ENCODE measurements around the gene RAX2. TPM values are rescaled to one million over a fixed set of nuclear protein-coding genes. Genes with fewer than 3 reads are reported as not detected.

Gene RAX2
- total and polyA plus RNA-seq, 9 of the 15 experiments (the other 6 are each of a cell fraction or from before 2014, with no cell fraction given): not detected

DNA sequence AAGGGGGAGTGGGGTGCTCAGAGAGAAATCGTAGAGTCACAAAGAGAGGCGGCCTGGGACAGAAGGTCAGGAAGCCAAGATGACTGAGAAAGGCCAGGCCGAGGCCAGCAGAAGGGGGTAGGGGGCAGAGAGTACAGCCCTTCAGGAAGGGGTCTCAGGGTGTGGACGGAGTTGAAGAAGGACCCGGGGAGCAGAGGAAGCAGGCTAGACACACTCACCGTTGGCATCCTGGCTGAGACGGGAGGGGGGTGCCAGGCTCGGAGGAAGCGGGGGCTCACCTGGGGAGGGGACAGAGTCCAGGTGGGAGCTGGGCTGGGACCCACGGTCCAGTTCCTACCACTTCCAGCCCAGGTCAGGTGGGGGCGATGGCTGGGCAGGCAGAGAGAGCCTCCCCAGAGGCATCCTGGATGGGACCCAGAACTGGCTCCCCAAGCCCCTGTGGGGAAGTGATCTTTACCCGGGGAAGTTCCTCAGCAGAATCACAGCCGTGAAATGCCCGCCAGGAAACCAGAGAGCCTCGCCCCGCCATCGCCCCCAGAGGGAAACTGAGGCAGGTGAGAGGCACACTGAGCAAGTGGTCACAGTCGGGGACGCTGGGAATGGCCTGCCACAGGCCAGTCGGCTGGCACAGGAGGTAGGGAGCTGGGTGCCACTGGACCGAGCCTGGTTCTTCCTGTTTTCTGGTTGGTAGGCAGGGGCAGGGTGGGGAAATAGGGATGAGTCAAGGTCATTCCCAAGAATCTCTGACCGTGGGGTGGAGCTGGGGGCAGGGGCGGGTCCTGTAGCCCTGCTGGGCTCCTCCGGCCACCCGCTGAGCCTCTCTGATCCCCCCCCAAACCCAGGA lies 12.8 kb upstream of the RAX2 start:
- peaks cover 18% of the 10 kb centered on the region for H3K79me2 ChIP-seq (ENCODE audit: control insufficient read depth, insufficient read depth, low read length)
- WGBS (ENCODE audit: insufficient coverage, low coverage, missing lambda C conversion rate): 76% methylated on average over 18 of the region's 25 CpGs
- no peak for ATAC-seq
- ChIA-PET CTCF (ENCODE audit: low intra/inter-chr PET ratio) (interaction anchor here (0.6 kb wide), 1 partner anchor 12 kb away, joined by 3 read pairs; no protein-coding TSS in a partner anchor), POLR2A (interaction anchor here (0.6 to 1.0 kb wide), 2 partner anchors 14 to 22 kb away, joined by 3 read pairs; partner anchors contain the start of gene MRPL54)
- H3K36me3 ChIP-seq (ENCODE audit: control insufficient read depth, insufficient read depth, low read length): peaks cover 28% of the 10 kb centered on the region; the same call in 2 of the 3 replicates
- peaks cover 20% of the 10 kb centered on the region for H3K9me3 ChIP-seq (replicated peaks; ENCODE audit: control insufficient read depth, insufficient read depth, low read depth, low read length)
- BruUV-seq (replicated peaks): no TSS peak
- intact Hi-C loops (cut with micrococcal nuclease): loop anchor here (10.0 kb wide), 1 partner anchor 60 kb away; no protein-coding TSS in a partner anchor
- peaks cover 0 to 37% of the 10 kb centered on the region in 2 experiments; a peak in 2 of 5 replicates for H3K4me1 ChIP-seq (replicated peaks in 1 of 2; ENCODE audit: control insufficient read depth in 2 of 2, insufficient read depth in 2 of 2, low read length in 2 of 2)
- DNase-seq (ENCODE audit: extremely low read depth in 1 of 4, low spot score in 3 of 4): no peak
- peak overlapping the region; percentile 82 for H2AFZ ChIP-seq (ENCODE audit: low read depth, low read length)
- H3K4me3 ChIP-seq: peak overlapping the region; percentile 97
- H3K9ac ChIP-seq (ENCODE audit: insufficient read depth in 1 of 2, low read depth in 2 of 2, low read length in 2 of 2): peak overlapping the region in 1 of 2 experiments; percentile 97; a peak in 2 of 4 replicates
- no peak overlapping the region for H3K27ac ChIP-seq (ENCODE audit: extremely low read depth, low read depth, low read length)
- TF ChIP-seq, protein P1, sequence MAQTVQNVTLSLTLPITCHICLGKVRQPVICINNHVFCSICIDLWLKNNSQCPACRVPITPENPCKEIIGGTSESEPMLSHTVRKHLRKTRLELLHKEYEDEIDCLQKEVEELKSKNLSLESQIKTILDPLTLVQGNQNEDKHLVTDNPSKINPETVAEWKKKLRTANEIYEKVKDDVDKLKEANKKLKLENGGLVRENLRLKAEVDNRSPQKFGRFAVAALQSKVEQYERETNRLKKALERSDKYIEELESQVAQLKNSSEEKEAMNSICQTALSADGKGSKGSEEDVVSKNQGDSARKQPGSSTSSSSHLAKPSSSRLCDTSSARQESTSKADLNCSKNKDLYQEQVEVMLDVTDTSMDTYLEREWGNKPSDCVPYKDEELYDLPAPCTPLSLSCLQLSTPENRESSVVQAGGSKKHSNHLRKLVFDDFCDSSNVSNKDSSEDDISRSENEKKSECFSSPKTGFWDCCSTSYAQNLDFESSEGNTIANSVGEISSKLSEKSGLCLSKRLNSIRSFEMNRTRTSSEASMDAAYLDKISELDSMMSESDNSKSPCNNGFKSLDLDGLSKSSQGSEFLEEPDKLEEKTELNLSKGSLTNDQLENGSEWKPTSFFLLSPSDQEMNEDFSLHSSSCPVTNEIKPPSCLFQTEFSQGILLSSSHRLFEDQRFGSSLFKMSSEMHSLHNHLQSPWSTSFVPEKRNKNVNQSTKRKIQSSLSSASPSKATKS (CRISPR knock-in tag; IDR thresholded peaks at IDR 0.05): no peak
- TF ChIP-seq ZFP36 (IDR thresholded peaks at IDR 0.05; ENCODE audit: low read depth, low read length, partially characterized antibody): peak; percentile 62
- TF ChIP-seq, protein P2, sequence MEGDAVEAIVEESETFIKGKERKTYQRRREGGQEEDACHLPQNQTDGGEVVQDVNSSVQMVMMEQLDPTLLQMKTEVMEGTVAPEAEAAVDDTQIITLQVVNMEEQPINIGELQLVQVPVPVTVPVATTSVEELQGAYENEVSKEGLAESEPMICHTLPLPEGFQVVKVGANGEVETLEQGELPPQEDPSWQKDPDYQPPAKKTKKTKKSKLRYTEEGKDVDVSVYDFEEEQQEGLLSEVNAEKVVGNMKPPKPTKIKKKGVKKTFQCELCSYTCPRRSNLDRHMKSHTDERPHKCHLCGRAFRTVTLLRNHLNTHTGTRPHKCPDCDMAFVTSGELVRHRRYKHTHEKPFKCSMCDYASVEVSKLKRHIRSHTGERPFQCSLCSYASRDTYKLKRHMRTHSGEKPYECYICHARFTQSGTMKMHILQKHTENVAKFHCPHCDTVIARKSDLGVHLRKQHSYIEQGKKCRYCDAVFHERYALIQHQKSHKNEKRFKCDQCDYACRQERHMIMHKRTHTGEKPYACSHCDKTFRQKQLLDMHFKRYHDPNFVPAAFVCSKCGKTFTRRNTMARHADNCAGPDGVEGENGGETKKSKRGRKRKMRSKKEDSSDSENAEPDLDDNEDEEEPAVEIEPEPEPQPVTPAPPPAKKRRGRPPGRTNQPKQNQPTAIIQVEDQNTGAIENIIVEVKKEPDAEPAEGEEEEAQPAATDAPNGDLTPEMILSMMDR (IDR thresholded peaks at IDR 0.05 in 2 of 3, conservative IDR thresholded peaks at IDR 0.05 in 1 of 3; ENCODE audit: insufficient read depth in 2 of 3, low read depth in 1 of 3, low read length in 3 of 3): peak in 1 of 3 experiments; percentile 3; a peak in 1 of 6 replicates
- TF ChIP-seq, protein P3, sequence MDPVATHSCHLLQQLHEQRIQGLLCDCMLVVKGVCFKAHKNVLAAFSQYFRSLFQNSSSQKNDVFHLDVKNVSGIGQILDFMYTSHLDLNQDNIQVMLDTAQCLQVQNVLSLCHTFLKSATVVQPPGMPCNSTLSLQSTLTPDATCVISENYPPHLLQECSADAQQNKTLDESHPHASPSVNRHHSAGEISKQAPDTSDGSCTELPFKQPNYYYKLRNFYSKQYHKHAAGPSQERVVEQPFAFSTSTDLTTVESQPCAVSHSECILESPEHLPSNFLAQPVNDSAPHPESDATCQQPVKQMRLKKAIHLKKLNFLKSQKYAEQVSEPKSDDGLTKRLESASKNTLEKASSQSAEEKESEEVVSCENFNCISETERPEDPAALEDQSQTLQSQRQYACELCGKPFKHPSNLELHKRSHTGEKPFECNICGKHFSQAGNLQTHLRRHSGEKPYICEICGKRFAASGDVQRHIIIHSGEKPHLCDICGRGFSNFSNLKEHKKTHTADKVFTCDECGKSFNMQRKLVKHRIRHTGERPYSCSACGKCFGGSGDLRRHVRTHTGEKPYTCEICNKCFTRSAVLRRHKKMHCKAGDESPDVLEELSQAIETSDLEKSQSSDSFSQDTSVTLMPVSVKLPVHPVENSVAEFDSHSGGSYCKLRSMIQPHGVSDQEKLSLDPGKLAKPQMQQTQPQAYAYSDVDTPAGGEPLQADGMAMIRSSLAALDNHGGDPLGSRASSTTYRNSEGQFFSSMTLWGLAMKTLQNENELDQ (CRISPR knock-in tag; IDR thresholded peaks at IDR 0.05; ENCODE audit: borderline replicate concordance): no peak
- TF ChIP-seq, protein P4, sequence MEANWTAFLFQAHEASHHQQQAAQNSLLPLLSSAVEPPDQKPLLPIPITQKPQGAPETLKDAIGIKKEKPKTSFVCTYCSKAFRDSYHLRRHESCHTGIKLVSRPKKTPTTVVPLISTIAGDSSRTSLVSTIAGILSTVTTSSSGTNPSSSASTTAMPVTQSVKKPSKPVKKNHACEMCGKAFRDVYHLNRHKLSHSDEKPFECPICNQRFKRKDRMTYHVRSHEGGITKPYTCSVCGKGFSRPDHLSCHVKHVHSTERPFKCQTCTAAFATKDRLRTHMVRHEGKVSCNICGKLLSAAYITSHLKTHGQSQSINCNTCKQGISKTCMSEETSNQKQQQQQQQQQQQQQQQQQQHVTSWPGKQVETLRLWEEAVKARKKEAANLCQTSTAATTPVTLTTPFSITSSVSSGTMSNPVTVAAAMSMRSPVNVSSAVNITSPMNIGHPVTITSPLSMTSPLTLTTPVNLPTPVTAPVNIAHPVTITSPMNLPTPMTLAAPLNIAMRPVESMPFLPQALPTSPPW (CRISPR knock-in tag; IDR thresholded peaks at IDR 0.05): 0 out of 2 replicates have a peak, but pooled peaks have one; percentile 12
- H4K20me1 ChIP-seq (replicated peaks; ENCODE audit: control insufficient read depth, insufficient read depth, low read length): no peaks in the 10 kb centered on the region
- no peaks in the 10 kb centered on the region for H3K27me3 ChIP-seq (ENCODE audit: control insufficient read depth in 2 of 2, insufficient read depth in 2 of 2, low read length in 2 of 2)
- H3K4me2 ChIP-seq (ENCODE audit: insufficient read depth, low read length): peak overlapping the region; percentile 77
- in situ Hi-C loops (cut with MboI): no loop called here
- H3K9me1 ChIP-seq (ENCODE audit: control insufficient read depth, insufficient read depth, low read length): no peaks in the 10 kb centered on the region
- no peak for FAIRE-seq

All from K562 (cell line).